T-cell (primary cell): ENCODE data around the gene TMCO4. TPM values are rescaled to one million over a fixed set of nuclear protein-coding genes. Genes with fewer than 3 reads are reported as not detected.
"Not testable (repeated sequence)": the region's sequence is repeated elsewhere in the genome, so short reads cannot be mapped to it uniquely, and the experiment has no call there.

ENCODE experiments used
- ATAC-seq, 4 experiments: fragments of 200-7000 bp in 3 of 4; fragments of 150-1000 bp in 1 of 4; cut with Tn5 transposase; replicated peaks in 1 of 4; 1 replicate in 3 of 4; 2 replicates in 1 of 4; pipeline ENCODE4 v1.10.0; 2021; ENCODE audit warnings: moderate library complexity in 3 of 4, mild to moderate bottlenecking in 2 of 4, moderate number of reproducible peaks in 1 of 4
- CTCF ChIA-PET, 2 donors: fragments of 300-600 bp; sonication (Branson Sonifier 250); formaldehyde crosslinking; loops; one replicate each; lab custom pipeline; 2022; ENCODE audit warnings: antibody characterized with exemption in 2 of 2; lab: Charles Lee
- POLR2A ChIA-PET, 2 donors: fragments of 300-600 bp; sonication (Branson Sonifier 250); formaldehyde crosslinking; loops; one replicate each; lab custom pipeline; 2022; ENCODE audit warnings: antibody characterized with exemption in 2 of 2; lab: Charles Lee
- DNase-seq, 35 experiments: peaks; one replicate each; pipeline versions ENCODE4 v3.0.0 to v3.0.0-alpha.2; 2013 to 2023
- H3K27ac ChIP-seq: one replicate; pipeline ENCODE4 v1.5.1; 2013; ENCODE audit warnings: low read length
- H3K27me3 ChIP-seq, 2 experiments: replicated peaks in 1 of 2; 1 replicate in 1 of 2; 2 replicates in 1 of 2; pipeline versions ENCODE4 v1.6.1 to v1.7.0; 2013; ENCODE audit warnings: low read length in 1 of 2, mixed read lengths in 1 of 2; ENCODE audit not compliant: control insufficient read depth in 2 of 2, insufficient read depth in 2 of 2; ENCODE audit errors: extremely low read depth in 1 of 2
- H3K36me3 ChIP-seq, 2 donors: 1 replicate in 1 of 2; 2 replicates in 1 of 2; pipeline versions ENCODE4 v1.6.1 to v1.7.0; 2013; ENCODE audit warnings: low read length in 1 of 2; ENCODE audit not compliant: control insufficient read depth in 2 of 2, insufficient read depth in 1 of 2; ENCODE audit errors: extremely low read depth in 1 of 2
- H3K4me1 ChIP-seq, 2 experiments: 1 replicate in 1 of 2; 2 replicates in 1 of 2; pipeline versions ENCODE4 v1.6.1 to v1.7.0; 2013; ENCODE audit warnings: low read length in 2 of 2, mixed read lengths in 1 of 2; ENCODE audit not compliant: insufficient read depth in 2 of 2, control insufficient read depth in 1 of 2; ENCODE audit errors: extremely low read depth in 1 of 2
- H3K4me3 ChIP-seq, 2 donors: 1 replicate in 1 of 2; 2 replicates in 1 of 2; pipeline versions ENCODE4 v1.5.1 to v1.7.0; 2013; ENCODE audit warnings: mild to moderate bottlenecking in 2 of 2, low read length in 1 of 2, moderate library complexity in 1 of 2; ENCODE audit not compliant: control insufficient read depth in 1 of 2; ENCODE audit errors: extremely low read depth in 1 of 2
- H3K9me3 ChIP-seq: 2 replicates; pipeline ENCODE4 v1.7.0; 2013
- H3K27ac Mint-ChIP-seq, 2 donors: one replicate each; pipeline ENCODE4 v1.8.0; 2020 to 2021; ENCODE audit warnings: mild to moderate bottlenecking in 2 of 2, mixed read lengths in 2 of 2
- H3K27me3 Mint-ChIP-seq, 2 donors: one replicate each; pipeline ENCODE4 v1.8.0; 2021 to 2022; ENCODE audit warnings: mixed read lengths in 2 of 2
- H3K36me3 Mint-ChIP-seq: one replicate; pipeline ENCODE4 v1.8.0; 2021; ENCODE audit warnings: mixed read lengths
- H3K4me1 Mint-ChIP-seq, 3 donors: one replicate each; pipeline ENCODE4 v1.8.0; 2020 to 2022; ENCODE audit warnings: mixed read lengths in 3 of 3, mild to moderate bottlenecking in 1 of 3
- H3K4me3 Mint-ChIP-seq, 3 donors: one replicate each; pipeline ENCODE4 v1.8.0; 2020 to 2022; ENCODE audit warnings: mild to moderate bottlenecking in 3 of 3, mixed read lengths in 3 of 3, moderate library complexity in 3 of 3
- H3K9me3 Mint-ChIP-seq, 3 donors: one replicate each; pipeline ENCODE4 v1.8.0; 2020 to 2022; ENCODE audit warnings: mixed read lengths in 3 of 3
- WGBS: methylation state at CpG from one replicate; pipeline ENCODE4 v1.1.5; 2013; ENCODE audit warnings: missing lambda C conversion rate; ENCODE audit not compliant: insufficient coverage; 5-methylcytosine and 5-hydroxymethylcytosine counted together
- total RNA-seq, 35 experiments: library from RNA in 6 of 35; stranded (reverse) in 6 of 35; fragments of 120-200 nt in 1 of 35; gene quantifications; one replicate each; pipeline versions ENCODE4 v1.2.1 to v1.2.4 and lab custom pipeline; 2013 to 2026

TMCO4 gene
- total RNA-seq, 5 donors from 2014 or later (not counting 1 experiment from before 2014, with no cell fraction given): 17.2 to 29.2 (median 22.3) TPM

GRCh38 chr1:19794583-19794982 is 5.1 kb downstream of the TMCO4 start:
- H3K36me3 ChIP-seq: no peaks in the 10 kb centered on the region
- no CpG with 5 or more reads among the region's 4 CpGs for WGBS
- peaks cover 36 to 51% (median 36%) of the 10 kb centered on the region in 3 donors for H3K4me1 Mint-ChIP-seq
- no peak for ATAC-seq
- H3K36me3 Mint-ChIP-seq: peaks cover 48% of the 10 kb centered on the region
- H3K9me3 Mint-ChIP-seq: no peaks in the 10 kb centered on the region
- ChIA-PET CTCF (no interaction called here), POLR2A (no interaction called here)
- H3K27me3 ChIP-seq: no peaks in the 10 kb centered on the region
- no peak overlapping the region for H3K27ac Mint-ChIP-seq
- no peaks in the 10 kb centered on the region for H3K27me3 Mint-ChIP-seq
- no peak for DNase-seq
- peaks cover 0 to 19% of the 10 kb centered on the region in 2 experiments for H3K4me1 ChIP-seq
- no peak overlapping the region for H3K4me3 ChIP-seq
- H3K4me3 Mint-ChIP-seq: no peak overlapping the region
- H3K9me3 ChIP-seq: no peaks in the 10 kb centered on the region
- no peak overlapping the region for H3K27ac ChIP-seq

- Mint-ChIP-seq H3K4me1 (peaks cover 28 to 42% (median 30%) of the 10 kb centered on the region in 3 donors), H3K9me3 (no peaks in the 10 kb centered on the region), H3K27ac (peak overlapping the region in 1 of 2 donors; percentile 16), H3K36me3 (peaks cover 48% of the 10 kb centered on the region), H3K27me3 (no peaks in the 10 kb centered on the region), H3K4me3 (no peak overlapping the region)
- 71% methylated on average over 2 of the region's 6 CpGs for WGBS
- DNase-seq (peak in 1 of 35 experiments; percentile 8), ATAC-seq (no peak)
- peaks cover 0 to 10% of the 10 kb centered on the region in 2 experiments for H3K4me1 ChIP-seq
- ChIA-PET POLR2A (no interaction called here), CTCF (no interaction called here)
- H3K9me3 ChIP-seq: no peaks in the 10 kb centered on the region
- H3K4me3 ChIP-seq: no peak overlapping the region
- H3K27ac ChIP-seq: no peak overlapping the region
- H3K27me3 ChIP-seq: no peaks in the 10 kb centered on the region
- no peaks in the 10 kb centered on the region for H3K36me3 ChIP-seq
Measured at GRCh38 chr1:19793360-19794046, 6.2 kb downstream of the TMCO4 start.

- no peak overlapping the region for H3K27ac ChIP-seq
- DNase-seq (no peak), ATAC-seq (no peak)
- Mint-ChIP-seq H3K4me1 (peaks cover 23 to 36% (median 23%) of the 10 kb centered on the region in 3 donors), H3K4me3 (no peak overlapping the region), H3K27ac (no peak overlapping the region), H3K9me3 (no peaks in the 10 kb centered on the region), H3K27me3 (no peaks in the 10 kb centered on the region), H3K36me3 (peaks cover 48% of the 10 kb centered on the region)
- H3K9me3 ChIP-seq: no peaks in the 10 kb centered on the region
- WGBS: no CpG with 5 or more reads among the region's 4 CpGs
- no peaks in the 10 kb centered on the region for H3K27me3 ChIP-seq
- ChIA-PET CTCF (no interaction called here), POLR2A (no interaction called here)
- H3K4me3 ChIP-seq: no peak overlapping the region
- peaks cover 0 to 10% of the 10 kb centered on the region in 2 experiments for H3K4me1 ChIP-seq
- H3K36me3 ChIP-seq: peaks cover 0 to 4% of the 10 kb centered on the region in 2 donors
Measured at GRCh38 chr1:19792237-19793002, 7.3 kb downstream of the TMCO4 start.

DNA sequence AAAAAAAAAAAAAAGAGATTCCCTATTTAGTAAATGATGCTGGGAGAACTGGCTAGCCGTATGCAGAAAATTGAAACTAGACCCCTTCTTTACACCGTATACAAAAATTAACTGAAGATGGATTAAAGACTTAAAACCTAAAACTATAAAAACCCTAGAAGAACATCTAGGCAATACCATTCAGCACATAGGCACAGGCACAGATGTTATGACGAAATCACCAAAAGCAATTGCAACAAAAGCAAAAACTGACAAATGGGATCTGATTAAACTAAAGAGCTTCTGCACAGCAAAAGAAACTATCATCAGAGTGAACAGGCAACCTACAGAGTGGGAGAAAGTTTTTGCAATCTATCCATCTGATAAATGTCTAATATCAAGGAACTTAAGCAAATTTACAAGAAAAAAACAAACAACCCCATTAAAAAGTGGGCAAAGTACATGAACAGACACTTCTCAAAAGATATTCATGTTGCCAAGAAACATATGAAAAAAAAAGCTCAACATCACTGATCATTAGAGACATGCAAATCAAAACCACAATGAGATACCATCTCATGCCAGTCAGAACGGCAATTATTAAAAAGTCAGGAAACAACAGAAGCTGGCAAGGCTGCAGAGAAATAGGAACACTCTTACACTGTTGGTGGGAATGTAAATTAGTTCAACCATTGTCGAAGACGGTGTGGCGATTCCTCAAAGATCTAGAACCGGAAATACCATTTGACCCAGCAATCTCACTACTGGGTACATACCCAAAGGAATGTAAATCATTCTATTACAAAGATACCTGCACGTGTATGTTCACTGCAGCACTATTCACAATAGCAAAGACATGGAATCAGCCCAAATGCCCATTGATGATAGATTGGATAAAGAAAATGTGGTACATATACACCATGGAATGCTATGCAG is 9.4 kb downstream of the TMCO4 start:
- H3K4me1 ChIP-seq: peaks cover 0 to 10% of the 10 kb centered on the region in 2 experiments
- CTCF ChIA-PET, H3K9me3 Mint-ChIP-seq, H3K4me3 ChIP-seq, POLR2A ChIA-PET, DNase-seq, ATAC-seq, H3K27ac ChIP-seq, H3K9me3 ChIP-seq, H3K27me3 Mint-ChIP-seq, H3K4me3 Mint-ChIP-seq, H3K27me3 ChIP-seq: not testable (repeated sequence)
- peak overlapping the region in 1 of 2 donors; percentile 55 for H3K27ac Mint-ChIP-seq
- H3K36me3 Mint-ChIP-seq: peaks cover 50% of the 10 kb centered on the region
- WGBS: no CpG with 5 or more reads among the region's 9 CpGs
- H3K36me3 ChIP-seq: peaks cover 0 to 19% of the 10 kb centered on the region in 2 donors
- peaks cover 23 to 30% (median 23%) of the 10 kb centered on the region in 3 donors for H3K4me1 Mint-ChIP-seq

DNA sequence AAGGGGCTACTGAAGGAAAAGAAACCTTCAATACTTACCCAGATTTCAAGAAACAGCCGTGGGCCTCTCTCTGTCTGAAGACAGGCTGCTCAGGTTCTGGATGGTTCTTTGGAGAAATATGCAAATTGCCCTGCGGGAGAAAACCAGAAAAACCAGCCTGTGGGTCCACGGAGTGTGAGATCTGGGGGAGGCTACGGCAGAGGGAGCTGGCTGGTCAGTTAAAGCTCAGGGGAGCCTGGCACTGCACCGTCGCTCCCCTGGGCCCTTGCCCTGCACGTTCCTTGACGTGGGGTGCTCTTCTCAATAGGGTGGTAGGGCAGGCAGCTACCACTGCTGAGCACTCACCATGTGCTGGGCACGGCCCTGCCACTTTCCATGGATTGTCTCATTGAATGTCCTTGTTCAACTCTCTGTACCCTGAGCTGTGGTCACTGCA is 12.7 kb downstream of the TMCO4 start:
- ATAC-seq (no peak), DNase-seq (no peak)
- no peak overlapping the region for H3K27ac Mint-ChIP-seq
- H3K9me3 ChIP-seq: no peaks in the 10 kb centered on the region
- peaks cover 43% of the 10 kb centered on the region for H3K36me3 Mint-ChIP-seq
- H3K4me1 ChIP-seq: no peaks in the 10 kb centered on the region
- no peak overlapping the region for H3K4me3 Mint-ChIP-seq
- H3K4me3 ChIP-seq: no peak overlapping the region
- H3K4me1 Mint-ChIP-seq: peaks cover 12 to 13% (median 12%) of the 10 kb centered on the region in 3 donors
- no peaks in the 10 kb centered on the region for H3K9me3 Mint-ChIP-seq
- peaks cover 0 to 37% of the 10 kb centered on the region in 2 donors for H3K36me3 ChIP-seq
- ChIA-PET CTCF (no interaction called here), POLR2A (no interaction called here)
- H3K27me3 ChIP-seq: no peaks in the 10 kb centered on the region
- WGBS: 97% methylated on average over 8 of the region's 9 CpGs
- H3K27ac ChIP-seq: no peak overlapping the region
- H3K27me3 Mint-ChIP-seq: no peaks in the 10 kb centered on the region

- no peaks in the 10 kb centered on the region for H3K9me3 Mint-ChIP-seq
- no peak overlapping the region for H3K27ac Mint-ChIP-seq
- peaks cover 0 to 42% of the 10 kb centered on the region in 2 donors for H3K36me3 ChIP-seq
- no peaks in the 10 kb centered on the region for H3K4me1 ChIP-seq
- ChIA-PET CTCF (no interaction called here), POLR2A (no interaction called here)
- no peaks in the 10 kb centered on the region for H3K27me3 Mint-ChIP-seq
- ATAC-seq: no peak
- peaks cover 39% of the 10 kb centered on the region for H3K36me3 Mint-ChIP-seq
- H3K4me1 Mint-ChIP-seq: peaks cover 8% of the 10 kb centered on the region in 3 donors
- H3K4me3 Mint-ChIP-seq: no peak overlapping the region
- H3K9me3 ChIP-seq: no peaks in the 10 kb centered on the region
- no peak overlapping the region for H3K4me3 ChIP-seq
- no peaks in the 10 kb centered on the region for H3K27me3 ChIP-seq
- WGBS: no CpG with 5 or more reads among the region's 4 CpGs
- no peak for DNase-seq
- no peak overlapping the region for H3K27ac ChIP-seq
Measured at GRCh38 chr1:19785660-19786059, 14.1 kb downstream of the TMCO4 start.
